K562 (cell line): ENCODE measurements around the gene OOSP4A. TPM values are rescaled to one million over a fixed set of nuclear protein-coding genes. Genes with fewer than 3 reads are reported as not detected.

Experiments
- GTF2F1 ChIP-seq: IDR thresholded peaks from 2 replicates; pipeline ENCODE4 v1.6.1; 2011; ENCODE audit warnings: low read depth, low read length, improper control_type of control experiment
- HOMEZ ChIP-seq: fragments of 250-450 bp; sonication (Bioruptor Pico); IDR thresholded peaks from 2 replicates; pipeline ENCODE4 v1.4.0; 2020; ENCODE audit warnings: mild to moderate bottlenecking, moderate library complexity
- MAFK ChIP-seq: IDR thresholded peaks from 2 replicates; pipeline ENCODE4 v1.6.1; 2011; ENCODE audit warnings: low read length, improper control_type of control experiment
- NFE2L1 ChIP-seq: fragments of 450-650 bp; IDR thresholded peaks from 2 replicates; pipeline ENCODE4 v1.6.1; 2016; ENCODE audit warnings: missing genetic modification characterization, low read depth, mild to moderate bottlenecking, missing compliant biosample characterization, moderate library complexity, borderline replicate concordance
- PATZ1 ChIP-seq: fragments of 250-450 bp; sonication (Bioruptor Pico); IDR thresholded peaks from 2 replicates; pipeline ENCODE4 v1.5.0; 2020; ENCODE audit warnings: mild to moderate bottlenecking, borderline replicate concordance
- PHB2 ChIP-seq: fragments of 450-650 bp; IDR thresholded peaks from 2 replicates; pipeline ENCODE4 v1.6.1; 2017; ENCODE audit warnings: low read depth
- ZNF121 ChIP-seq: sonication (generic); formaldehyde crosslinking; conservative IDR thresholded peaks from 2 replicates; pipeline ENCODE4 v1.8.0; 2022; ENCODE audit warnings: missing genetic modification reagents
- polyA plus RNA-seq, 8 experiments: library from polyadenylated mRNA; depleted of rRNA in 4 of 8; stranded (reverse) in 5 of 8; unstranded in 3 of 8; fragments of >200 nt; fragmentation: Nextera tagmentation in 2 of 8; fragmentation: Illumina TruSeq in 1 of 8; extraction: Ambion mirVana in 2 of 8; extraction: Trizol in 1 of 8; gene quantifications; 2 replicates each; pipeline versions ENCODE4 v1.2.1 to v1.2.3, GENCODE V29; 2011 to 2014; ENCODE audit warnings: inconsistent platforms in 1 of 8, missing spikeins in 1 of 8
- total RNA-seq, 7 experiments: library from RNA; depleted of rRNA in 6 of 7; stranded (reverse); fragments of >200 nt in 6 of 7; fragmentation: Illumina TruSeq in 2 of 7; extraction: Trizol in 2 of 7; gene quantifications; 2 replicates each; pipeline versions ENCODE4 v1.2.1 to v1.2.3, GENCODE V29; 2011 to 2021; ENCODE audit warnings: low replicate concordance in 1 of 7
- TF ChIP-seq, protein P1 (sequence below), 2 experiments: IDR thresholded peaks; 2 replicates each; pipeline ENCODE4 v1.6.1; 2011; ENCODE audit warnings: borderline replicate concordance in 1 of 2, control low read depth in 1 of 2, low read depth in 1 of 2, low read length in 1 of 2, mild to moderate bottlenecking in 1 of 2, mixed read lengths in 1 of 2, moderate library complexity in 1 of 2; ENCODE audit not compliant: insufficient read depth in 1 of 2, insufficient read length in 1 of 2, poor library complexity in 1 of 2, severe bottlenecking in 1 of 2; ENCODE audit errors: extremely low read depth in 1 of 2
- TF ChIP-seq, protein P2 (sequence below): fragments of 250-450 bp; sonication (Bioruptor Pico); IDR thresholded peaks from 2 replicates; pipeline ENCODE4 v1.8.0; 2021; ENCODE audit warnings: borderline replicate concordance, mild to moderate bottlenecking, moderate library complexity; ENCODE audit not compliant: poor library complexity, severe bottlenecking
- TF ChIP-seq, protein P3 (sequence below): fragments of 450-650 bp; formaldehyde crosslinking; IDR thresholded peaks from 2 replicates; pipeline ENCODE4 v1.4.0; 2020; ENCODE audit warnings: mild to moderate bottlenecking, moderate library complexity
- TF ChIP-seq, protein P4 (sequence below): IDR thresholded peaks from 2 replicates; pipeline ENCODE4 v1.6.1; 2012; ENCODE audit warnings: low read depth, low read length, improper control_type of control experiment, borderline replicate concordance

Gene OOSP4A
- total and polyA plus RNA-seq, 9 of the 15 experiments (the other 6 are each of a cell fraction or from before 2014, with no cell fraction given) = 0.40 to 2.4 (median 0.74) TPM; not detected in 2

DNA sequence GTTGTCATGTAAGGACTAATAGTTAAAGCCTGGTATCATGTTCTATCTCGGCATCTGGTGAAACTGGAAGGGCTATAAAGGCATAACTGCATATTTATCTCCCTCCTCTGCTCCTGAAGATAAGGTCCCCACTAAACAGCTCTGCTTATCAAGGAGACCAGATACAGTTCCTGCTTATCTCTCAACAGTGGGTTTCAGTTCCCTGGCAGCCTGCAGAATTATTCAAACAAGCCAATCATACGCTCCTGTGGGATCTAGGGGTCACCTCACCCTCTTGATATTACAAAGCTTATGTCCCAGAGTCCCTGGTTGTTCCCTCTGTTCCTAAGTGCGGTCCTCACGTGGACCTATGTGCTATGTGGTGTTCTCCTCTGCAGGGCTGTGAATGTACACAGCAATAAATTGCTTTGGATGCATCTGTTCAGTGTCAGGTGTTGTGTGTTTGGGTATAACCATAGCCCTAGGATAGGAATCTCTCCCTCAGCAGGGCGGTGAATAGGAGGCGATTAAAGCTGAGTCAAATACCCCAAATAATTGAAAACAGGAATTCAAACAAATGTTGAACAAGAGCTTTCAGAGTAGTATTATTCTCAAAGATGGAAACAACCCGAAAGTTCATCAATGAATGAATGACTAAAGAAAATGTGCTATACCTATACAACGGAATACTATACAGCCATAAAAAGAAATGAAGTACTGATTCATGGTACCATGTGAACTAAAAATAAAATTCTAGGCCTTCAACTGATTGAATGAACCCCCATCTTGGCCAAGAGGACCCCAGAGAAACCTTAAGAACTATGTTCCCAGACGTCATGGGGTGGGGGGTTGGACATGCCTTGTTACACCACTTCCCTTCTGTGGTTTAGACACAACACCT is 3.1 kb upstream of the OOSP4A start (continued):
- TF ChIP-seq HOMEZ (CRISPR knock-in tag) (0 out of 2 replicates have a peak, but pooled peaks have one; percentile 13), PATZ1 (no peak), NFE2L1 (tag) (no peak), PHB2 (peak; percentile 97), MAFK (no peak), ZNF121 (CRISPR knock-in tag) (no peak), GTF2F1 (no peak)
- TF ChIP-seq, protein P1, sequence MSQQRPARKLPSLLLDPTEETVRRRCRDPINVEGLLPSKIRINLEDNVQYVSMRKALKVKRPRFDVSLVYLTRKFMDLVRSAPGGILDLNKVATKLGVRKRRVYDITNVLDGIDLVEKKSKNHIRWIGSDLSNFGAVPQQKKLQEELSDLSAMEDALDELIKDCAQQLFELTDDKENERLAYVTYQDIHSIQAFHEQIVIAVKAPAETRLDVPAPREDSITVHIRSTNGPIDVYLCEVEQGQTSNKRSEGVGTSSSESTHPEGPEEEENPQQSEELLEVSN (IDR thresholded peaks at IDR 0.05; ENCODE audit: borderline replicate concordance in 1 of 2, extremely low read depth in 1 of 2, insufficient read depth in 1 of 2, insufficient read length in 1 of 2, low read depth in 1 of 2, low read length in 1 of 2, poor library complexity in 1 of 2, severe bottlenecking in 1 of 2) = no peak
- TF ChIP-seq, protein P2, sequence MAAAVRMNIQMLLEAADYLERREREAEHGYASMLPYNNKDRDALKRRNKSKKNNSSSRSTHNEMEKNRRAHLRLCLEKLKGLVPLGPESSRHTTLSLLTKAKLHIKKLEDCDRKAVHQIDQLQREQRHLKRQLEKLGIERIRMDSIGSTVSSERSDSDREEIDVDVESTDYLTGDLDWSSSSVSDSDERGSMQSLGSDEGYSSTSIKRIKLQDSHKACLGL = no peak
- TF ChIP-seq, protein P3, sequence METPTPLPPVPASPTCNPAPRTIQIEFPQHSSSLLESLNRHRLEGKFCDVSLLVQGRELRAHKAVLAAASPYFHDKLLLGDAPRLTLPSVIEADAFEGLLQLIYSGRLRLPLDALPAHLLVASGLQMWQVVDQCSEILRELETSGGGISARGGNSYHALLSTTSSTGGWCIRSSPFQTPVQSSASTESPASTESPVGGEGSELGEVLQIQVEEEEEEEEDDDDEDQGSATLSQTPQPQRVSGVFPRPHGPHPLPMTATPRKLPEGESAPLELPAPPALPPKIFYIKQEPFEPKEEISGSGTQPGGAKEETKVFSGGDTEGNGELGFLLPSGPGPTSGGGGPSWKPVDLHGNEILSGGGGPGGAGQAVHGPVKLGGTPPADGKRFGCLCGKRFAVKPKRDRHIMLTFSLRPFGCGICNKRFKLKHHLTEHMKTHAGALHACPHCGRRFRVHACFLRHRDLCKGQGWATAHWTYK (CRISPR knock-in tag) = peak; percentile 91
- TF ChIP-seq, protein P4, sequence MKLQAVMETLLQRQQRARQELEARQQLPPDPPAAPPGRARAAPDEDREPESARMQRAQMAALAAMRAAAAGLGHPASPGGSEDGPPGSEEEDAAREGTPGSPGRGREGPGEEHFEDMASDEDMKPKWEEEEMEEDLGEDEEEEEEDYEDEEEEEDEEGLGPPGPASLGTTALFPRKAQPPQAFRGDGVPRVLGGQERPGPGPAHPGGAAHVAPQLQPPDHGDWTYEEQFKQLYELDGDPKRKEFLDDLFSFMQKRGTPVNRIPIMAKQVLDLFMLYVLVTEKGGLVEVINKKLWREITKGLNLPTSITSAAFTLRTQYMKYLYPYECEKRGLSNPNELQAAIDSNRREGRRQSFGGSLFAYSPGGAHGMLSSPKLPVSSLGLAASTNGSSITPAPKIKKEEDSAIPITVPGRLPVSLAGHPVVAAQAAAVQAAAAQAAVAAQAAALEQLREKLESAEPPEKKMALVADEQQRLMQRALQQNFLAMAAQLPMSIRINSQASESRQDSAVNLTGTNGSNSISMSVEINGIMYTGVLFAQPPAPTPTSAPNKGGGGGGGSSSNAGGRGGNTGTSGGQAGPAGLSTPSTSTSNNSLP = peak; percentile 88
